Body of pancreas (tissue), 4 donors: ENCODE data around the gene USP50.

ENCODE experiments used
- POLR2A ChIP-seq, 3 donors: fragments of 450-650 bp; IDR thresholded peaks; one replicate each; pipeline ENCODE4 v1.6.1; 2016; ENCODE audit warnings: antibody characterized with exemption in 3 of 3, mild to moderate bottlenecking in 2 of 3
- TF ChIP-seq, protein P1 (sequence below), 7 experiments: fragments of 450-650 bp in 4 of 7; fragments of 200-600 bp in 3 of 7; sonication (generic) in 3 of 7; IDR thresholded peaks; one replicate each; pipeline ENCODE4 v1.5.1; 2016 to 2019; ENCODE audit warnings: antibody characterized with exemption in 7 of 7

DNA sequence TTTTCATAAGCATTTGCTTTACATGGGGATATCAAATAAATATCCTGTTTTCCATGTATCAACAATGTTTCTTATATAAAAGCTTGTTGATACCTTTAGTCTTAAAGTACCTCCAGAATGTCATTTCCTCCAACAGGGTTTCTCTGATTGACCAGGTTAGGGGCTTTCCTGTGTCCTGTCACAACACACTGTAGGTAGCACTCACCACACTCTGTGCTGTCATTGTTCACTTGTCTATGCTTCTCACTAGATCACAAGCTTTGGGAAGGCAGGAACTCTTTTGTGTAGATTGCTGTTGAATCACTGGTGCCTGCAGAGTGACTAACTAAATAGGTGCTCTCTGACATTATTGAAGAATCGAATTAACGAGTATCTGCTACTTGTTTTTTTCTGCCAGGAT lies 49.8 kb downstream of the USP50 start:
- TF ChIP-seq, protein P1, sequence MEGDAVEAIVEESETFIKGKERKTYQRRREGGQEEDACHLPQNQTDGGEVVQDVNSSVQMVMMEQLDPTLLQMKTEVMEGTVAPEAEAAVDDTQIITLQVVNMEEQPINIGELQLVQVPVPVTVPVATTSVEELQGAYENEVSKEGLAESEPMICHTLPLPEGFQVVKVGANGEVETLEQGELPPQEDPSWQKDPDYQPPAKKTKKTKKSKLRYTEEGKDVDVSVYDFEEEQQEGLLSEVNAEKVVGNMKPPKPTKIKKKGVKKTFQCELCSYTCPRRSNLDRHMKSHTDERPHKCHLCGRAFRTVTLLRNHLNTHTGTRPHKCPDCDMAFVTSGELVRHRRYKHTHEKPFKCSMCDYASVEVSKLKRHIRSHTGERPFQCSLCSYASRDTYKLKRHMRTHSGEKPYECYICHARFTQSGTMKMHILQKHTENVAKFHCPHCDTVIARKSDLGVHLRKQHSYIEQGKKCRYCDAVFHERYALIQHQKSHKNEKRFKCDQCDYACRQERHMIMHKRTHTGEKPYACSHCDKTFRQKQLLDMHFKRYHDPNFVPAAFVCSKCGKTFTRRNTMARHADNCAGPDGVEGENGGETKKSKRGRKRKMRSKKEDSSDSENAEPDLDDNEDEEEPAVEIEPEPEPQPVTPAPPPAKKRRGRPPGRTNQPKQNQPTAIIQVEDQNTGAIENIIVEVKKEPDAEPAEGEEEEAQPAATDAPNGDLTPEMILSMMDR (IDR thresholded peaks at IDR 0.05): no peak
- no peak for TF ChIP-seq POLR2A (IDR thresholded peaks at IDR 0.05)
